TTC549 (cell line): ENCODE data around the gene PCLO.
"Not testable (repeated sequence)": the region's sequence is repeated elsewhere in the genome, so short reads cannot be mapped to it uniquely, and the experiment has no call there.

Source experiments
- FAIRE-seq: peaks from 2 replicates; lab custom pipeline; 2012; peaks lifted over from hg19 to GRCh38; lab: Jason Lieb, UNC

The PCLO gene

GRCh38 chr7:83038787-83039186, 123.9 kb downstream of the PCLO start:
- no peak for FAIRE-seq

- FAIRE-seq, result no peak
These were observed 125.8 kb downstream of the PCLO start for GRCh38 chr7:83036721-83037380.

- FAIRE-seq, result no peak
These were observed 126.6 kb downstream of the PCLO start for GRCh38 chr7:83036130-83036529.

DNA sequence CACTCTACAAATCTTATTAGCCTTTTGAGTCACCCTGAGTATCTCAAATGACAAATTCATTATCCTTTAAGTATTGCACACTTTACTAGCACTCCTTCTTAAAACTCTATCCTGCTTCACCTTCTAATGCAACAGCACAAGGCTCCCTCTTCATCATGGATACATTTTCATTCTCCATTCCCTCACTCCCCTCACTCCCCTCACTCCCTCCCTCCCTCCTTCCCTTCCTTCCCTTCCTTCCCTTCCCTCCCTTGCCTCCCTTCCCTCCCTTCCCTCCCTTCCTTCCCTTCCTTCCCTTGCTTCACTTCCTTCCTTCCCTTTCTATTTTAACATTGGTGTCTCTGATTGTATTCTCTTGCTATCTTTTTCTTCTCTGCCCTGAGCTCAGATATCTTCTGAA, 130.5 kb downstream of the PCLO start:
- no peak for FAIRE-seq

DNA sequence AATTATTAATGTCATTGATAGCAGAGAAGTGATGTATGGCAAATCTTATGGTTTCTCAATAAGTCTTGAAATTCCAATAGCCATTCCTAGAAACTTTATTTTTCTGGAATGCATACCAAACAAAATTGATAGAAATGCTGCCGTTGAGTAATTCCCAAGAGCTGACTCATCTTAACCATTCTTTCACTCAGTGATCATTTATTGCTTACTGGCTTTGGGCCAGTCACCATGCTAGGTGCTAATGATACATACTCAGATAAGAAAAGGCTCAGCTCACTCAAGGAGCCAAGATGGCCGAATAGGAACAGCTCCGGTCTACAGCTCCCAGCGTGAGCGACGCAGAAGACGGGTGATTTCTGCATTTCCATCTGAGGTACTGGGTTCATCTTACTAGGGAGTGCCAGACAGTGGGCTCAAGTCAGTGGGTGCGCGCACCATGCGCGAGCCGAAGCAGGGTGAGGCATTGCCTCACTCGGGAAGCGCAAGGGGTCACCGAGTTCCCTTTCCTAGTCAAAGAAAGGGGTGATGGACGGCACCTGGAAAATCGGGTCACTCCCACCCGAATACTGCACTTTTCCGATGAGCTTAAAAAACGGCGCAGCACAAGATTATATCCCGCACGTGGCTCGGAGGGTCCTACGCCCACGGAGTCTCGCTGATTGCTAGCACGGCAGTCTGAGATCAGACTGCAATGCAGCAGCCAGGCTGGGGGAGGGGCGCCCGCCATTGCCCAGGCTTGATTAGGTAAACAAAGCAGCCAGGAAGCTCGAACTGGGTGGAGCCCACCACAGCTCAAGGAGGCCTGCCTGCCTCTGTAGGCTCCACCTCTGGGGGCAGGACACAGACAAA, 138.6 kb downstream of the PCLO start:
- FAIRE-seq, result not testable (repeated sequence)

DNA sequence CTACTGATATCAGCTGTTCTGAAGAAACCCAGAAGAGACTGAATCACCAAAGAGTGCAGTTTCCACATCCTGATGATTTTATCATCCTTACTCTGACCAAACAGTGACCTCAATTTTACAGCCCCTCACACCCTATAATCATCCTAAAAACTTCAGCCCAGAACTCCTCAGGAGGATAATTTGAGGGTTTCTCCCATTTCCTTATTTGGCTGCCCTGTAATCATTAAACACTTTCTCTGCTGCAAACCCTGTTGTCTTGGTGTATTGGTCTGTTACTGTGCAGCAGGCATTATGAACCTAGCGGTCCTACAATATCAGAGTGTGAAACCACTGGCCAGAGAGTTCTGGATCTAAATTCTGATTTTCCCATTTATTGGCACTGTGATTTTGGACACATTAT, 141.7 kb downstream of the PCLO start:
- FAIRE-seq, result no peak

GRCh38 chr7:83020161-83020560, 142.5 kb downstream of the PCLO start:
- FAIRE-seq, result no peak

GRCh38 chr7:83015916-83016315, 146.8 kb downstream of the PCLO start:
- no peak for FAIRE-seq

- FAIRE-seq, result no peak
These were observed 148.1 kb downstream of the PCLO start for GRCh38 chr7:83014546-83014945.

DNA sequence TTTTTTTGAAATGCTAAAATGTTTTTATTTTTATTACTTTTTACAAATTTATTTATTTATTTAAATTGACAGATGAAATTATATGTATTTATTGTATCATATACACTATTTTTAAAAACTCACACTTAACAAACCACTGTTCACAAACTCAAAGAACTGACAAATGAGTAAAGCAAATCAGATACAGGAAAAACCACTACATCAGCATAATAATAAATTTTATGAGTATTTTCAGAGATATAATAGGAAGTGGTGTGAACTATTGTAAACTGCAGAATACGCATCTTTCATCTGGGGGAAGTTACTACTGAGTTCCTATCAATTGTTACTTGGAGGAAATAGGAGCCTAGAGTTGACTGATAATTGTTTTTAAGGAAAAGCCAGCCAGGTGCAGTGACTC, 150.7 kb downstream of the PCLO start:
- no peak for FAIRE-seq

DNA sequence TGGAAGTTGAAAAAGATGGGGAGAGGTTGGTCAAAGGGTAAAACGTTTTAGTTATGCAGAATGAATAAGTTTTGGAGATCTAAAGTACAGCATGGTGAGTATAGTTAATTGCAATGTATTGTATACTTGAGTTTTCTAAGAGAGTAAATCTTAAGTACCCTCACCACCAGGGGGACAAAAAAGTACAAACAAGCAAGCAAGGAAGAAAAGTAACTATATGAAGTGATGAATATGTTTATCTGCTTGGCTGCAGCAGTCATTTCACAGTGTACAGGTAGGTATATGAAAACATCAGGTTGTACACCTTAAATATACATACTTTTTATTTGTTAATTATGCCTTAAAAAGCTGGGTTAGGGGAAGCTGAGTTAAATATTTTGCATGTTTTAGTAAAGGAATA, 157.3 kb downstream of the PCLO start:
- no peak for FAIRE-seq

GRCh38 chr7:83001362-83002040, 161.2 kb downstream of the PCLO start:
- no peak for FAIRE-seq

GRCh38 chr7:82998436-82998835, 164.2 kb downstream of the PCLO start:
- no peak for FAIRE-seq

DNA sequence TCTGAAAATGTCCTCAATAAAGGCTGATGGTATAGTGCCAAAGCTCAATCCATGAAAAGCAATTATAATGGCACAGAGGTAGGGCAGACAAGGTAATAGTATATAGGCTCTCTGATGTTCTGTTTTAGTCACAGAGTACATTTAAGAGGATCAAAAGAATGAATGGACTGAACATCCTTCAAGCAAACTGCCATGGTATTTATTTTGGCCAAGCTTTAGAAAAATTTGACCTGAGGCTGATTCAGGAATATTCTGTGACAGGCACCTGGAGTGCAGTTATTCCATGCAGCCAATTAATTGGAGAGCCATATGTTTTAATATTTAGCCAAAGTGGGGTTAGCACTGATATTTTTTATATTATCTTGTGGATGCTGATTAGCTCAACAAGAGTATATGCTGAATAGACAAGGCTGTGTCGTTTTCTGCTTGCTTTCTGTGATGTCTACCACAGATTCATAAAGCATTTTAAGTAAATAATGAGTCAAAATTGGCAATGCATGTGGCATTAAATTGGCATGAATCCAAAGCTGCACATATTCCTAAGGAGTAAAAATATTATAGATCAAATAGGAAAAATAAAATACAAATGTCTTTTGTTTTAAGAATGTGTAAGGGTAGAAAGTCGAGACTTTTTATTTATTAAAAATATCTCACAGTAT, 177.4 kb downstream of the PCLO start:
- no peak for FAIRE-seq

- no peak for FAIRE-seq
These were observed 182.4 kb downstream of the PCLO start for GRCh38 chr7:82980130-82980788.

- FAIRE-seq, result no peak
These were observed 186.7 kb downstream of the PCLO start for GRCh38 chr7:82975811-82976468.

GRCh38 chr7:82972135-82972534, 190.5 kb downstream of the PCLO start:
- FAIRE-seq, result no peak

DNA sequence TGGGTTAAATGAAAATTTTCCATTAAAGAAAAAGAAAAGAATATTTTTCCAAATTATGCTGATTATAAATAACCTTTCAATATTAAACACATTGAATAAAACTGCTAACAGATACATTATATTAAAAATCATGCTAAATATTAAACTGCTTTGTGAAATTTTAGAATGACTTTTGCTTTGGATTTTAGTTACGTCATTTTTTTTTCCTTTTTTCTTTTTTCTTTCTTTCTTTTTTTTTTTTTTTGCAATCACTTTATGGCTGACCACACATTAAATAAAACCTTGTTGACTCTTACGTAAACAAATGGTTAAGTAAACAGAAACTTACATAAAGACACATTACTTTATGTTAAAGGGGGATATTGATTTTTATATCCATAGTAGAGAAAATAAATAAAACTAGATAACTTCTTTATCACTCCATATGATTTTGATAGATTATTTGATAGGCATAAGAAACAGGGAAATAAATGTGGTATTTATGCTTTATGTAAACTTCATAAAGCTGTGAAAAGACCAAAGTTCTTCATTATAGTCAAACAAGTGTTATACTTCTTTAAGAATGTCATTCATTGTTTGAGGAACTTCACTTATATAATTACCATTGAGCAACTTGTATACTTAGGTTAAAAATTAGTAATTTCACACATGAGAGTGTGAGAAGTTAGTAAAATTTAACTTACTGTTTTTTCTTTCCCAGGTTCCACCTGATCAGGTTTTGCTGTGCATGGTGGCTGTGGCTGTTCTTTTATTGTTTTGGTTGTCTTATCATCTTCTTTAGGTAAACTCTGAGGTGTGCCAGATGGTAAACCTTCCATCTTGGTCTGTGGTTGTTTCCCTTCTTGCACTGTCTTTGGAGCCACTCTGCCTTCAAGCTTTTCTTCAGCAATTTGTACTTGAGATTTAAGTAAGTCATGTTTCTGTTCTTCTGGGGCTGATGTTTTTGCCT, 197.3 kb downstream of the PCLO start:
- FAIRE-seq, result peak; percentile 43

DNA sequence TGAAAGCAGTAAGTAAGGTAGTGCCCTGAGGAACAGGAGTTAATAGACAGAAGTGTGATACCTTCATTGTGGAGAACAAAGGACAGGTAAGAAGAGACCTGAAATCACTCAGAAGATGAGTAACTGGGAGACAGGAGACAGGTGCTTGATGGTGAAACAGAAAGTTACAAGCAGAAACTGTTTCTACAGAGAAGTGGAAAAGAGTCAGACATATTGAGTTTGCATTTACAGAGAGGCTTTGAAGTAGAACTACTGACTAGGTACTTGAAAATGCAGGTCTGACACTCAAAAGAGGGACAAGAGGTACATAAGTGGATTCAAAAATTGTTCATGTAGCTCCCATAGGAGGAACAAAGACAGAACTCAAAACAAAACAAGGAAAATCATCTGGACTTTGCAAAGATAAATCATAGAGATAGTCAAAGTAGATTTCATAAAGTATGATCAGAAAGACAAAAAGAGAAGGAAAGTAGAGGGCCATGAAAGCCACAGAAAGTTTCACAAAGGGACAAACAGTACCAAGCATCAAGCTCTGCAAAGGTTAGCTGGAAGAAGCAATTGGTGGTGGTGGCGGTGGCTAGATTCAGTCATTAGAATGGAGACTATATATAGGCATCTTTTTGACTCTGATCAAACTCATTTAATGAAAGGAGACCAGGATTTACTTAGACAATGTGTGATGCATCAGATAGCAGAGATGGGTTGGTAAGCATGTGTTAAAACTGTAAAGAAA, 198.4 kb downstream of the PCLO start:
- FAIRE-seq, result no peak

GRCh38 chr7:82961240-82961639, 201.4 kb downstream of the PCLO start:
- no peak for FAIRE-seq
